HG02642 (cell line): ENCODE measurements around the gene BAAT.

Source experiments
- ATAC-seq: cut with Tn5 transposase; IDR thresholded peaks from one replicate; pipeline ENCODE4 v1.9.1; 2021; ENCODE audit warnings: mild to moderate bottlenecking; ENCODE audit not compliant: unreplicated experiment, poor library complexity

BAAT gene

DNA sequence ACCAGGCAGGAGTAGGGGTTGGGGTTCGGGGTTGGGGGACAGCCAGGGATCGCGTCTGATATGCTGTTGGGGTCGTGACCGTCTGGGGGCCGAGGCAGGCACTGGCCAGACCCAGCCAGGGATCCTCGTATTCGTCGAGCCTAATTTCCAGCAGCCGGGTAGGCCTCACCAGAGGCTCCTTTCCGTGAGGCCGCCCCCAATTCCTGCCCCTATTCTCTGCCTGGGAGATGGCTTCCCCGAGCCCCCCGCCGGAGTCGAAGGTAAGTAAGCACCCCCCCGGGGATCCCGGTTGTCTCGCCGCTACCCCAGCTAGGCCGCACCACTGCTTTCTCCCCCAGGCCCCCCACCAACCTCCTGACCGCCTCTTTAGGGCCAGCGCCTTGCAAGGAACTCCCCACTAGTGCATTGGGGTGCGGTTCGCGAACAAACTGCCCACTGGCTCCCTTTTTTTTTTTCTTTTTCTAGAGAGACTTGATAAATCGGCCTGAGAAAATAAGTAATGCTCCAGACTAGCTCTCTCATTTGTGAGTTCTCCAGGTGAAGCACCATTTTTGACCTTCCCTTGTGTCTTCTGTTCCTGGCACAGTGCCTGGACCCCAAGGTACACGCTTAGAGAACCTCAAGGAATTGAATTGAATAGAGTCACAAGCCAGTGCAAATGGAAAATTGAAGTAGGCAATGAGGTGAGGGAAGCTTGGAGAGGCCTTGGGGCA, 14.3 kb upstream of the BAAT start:
- ATAC-seq: peak; percentile 12

DNA sequence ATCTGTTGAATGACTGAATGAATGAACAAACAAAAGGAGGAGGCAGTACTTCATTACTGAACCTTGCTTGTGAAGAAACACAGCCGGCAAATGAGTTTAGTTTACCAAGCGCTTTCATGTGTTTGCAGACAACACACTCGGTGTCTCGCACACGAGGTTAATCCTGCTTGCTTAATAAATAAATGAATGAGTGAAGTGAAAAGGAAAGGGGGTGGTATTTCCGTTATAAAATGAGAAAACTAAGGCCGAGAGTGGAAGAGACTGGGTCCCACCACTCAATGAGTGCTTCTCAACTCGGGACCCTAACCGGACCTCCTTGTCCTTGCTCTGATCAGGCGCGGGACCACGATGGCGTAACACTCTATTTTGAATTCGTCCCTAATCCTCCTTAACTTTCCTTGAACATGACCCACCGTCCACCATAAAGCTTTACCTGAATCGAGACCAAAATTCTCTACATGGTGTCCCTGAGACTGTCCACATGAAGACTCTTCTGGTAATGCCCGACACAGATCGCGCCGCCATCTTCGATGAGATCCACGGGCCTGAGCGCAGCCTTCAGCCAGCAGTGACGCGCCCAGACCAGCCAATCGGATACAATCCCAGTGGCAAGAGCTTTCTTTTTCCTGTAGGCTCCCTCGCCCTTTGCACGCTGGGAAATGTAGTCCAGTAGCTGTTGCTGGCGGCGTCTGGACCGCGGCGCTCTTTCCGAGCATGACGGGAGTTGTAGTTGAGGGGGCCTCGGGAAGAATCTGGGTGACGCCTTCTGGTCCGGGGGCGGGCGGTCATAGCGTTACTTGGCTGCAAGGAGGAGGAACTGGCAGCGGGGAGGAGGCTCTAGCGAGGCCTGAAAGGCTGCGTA, 13.5 kb upstream of the BAAT start, which contains the start of the genes MRPL50 and ZNF189:
Gene MRPL50 (minus strand): TSS at position 551 of the 862 bp plus-strand sequence. CDS start 26 bp downstream, at position 525.
Gene ZNF189 (plus strand): TSS at position 784 of the 862 bp plus-strand sequence. CDS start 306 bp downstream, outside the sequence.
- peak; percentile 98 for ATAC-seq

DNA sequence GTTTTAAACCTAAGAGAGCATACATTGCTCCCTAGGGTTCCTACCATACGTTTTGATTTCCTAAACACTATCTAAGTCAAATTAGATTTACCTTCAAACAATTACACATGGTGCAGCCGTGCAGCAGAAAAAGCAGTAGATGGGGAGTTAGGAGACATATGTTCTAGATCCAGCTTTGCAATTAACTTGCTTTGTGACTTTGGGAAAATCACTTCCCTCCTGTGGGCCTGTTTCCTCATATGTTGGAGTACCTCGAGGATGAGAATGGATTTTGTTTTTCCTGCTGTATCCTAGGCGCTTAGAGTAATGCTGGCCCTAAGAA, 12.9 kb upstream of the BAAT start:
- ATAC-seq: no peak

- no peak for ATAC-seq
Observed at GRCh38 chr9:101394687-101395086, 9.9 kb upstream of the BAAT start.

DNA sequence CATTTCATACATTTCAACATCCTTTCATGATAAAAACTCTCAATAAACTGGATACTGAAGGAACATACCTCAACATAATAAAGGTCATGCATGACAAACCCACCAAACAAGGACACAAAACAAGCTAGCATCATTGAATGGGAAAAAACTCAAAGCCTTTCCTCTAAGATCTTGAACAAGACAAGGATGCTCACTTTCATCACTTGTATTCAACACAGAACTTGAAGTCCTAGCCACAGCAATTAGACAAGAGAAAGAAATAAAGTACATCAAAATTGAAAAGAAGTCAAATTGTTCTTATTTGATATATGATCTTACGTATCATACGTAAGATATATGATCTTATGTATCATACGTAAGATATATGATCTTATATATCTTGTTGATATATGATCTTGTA, 8.3 kb upstream of the BAAT start:
- no peak for ATAC-seq

GRCh38 chr9:101388507-101388993, 3.7 kb upstream of the BAAT start:
- ATAC-seq: no peak

GRCh38 chr9:101387871-101388506, 3.2 kb upstream of the BAAT start:
- peak; percentile 76 for ATAC-seq

- ATAC-seq: no peak
Observed at GRCh38 chr9:101383361-101383760, 1.4 kb downstream of the BAAT start.

GRCh38 chr9:101381833-101382342, 2.9 kb downstream of the BAAT start:
- ATAC-seq: no peak

DNA sequence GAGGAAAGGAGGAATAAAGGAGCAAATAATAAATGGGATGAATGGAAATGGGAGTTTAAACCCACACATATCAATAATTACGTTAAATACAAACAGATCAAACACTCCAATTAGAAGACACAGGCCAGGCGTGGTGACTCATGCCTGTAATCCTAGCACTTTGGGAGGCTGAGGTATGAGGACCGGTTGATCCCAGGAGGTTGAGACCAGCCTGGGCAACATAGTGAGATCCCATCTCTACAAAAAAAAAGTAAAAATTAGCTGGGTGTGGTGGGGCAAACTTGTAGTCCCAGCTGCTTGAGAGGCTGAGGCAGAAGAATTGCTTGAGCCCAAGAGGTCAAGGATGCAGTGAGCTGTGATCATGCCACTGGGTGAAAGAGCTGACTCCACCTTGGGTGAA, 3.7 kb downstream of the BAAT start:
- ATAC-seq: no peak

DNA sequence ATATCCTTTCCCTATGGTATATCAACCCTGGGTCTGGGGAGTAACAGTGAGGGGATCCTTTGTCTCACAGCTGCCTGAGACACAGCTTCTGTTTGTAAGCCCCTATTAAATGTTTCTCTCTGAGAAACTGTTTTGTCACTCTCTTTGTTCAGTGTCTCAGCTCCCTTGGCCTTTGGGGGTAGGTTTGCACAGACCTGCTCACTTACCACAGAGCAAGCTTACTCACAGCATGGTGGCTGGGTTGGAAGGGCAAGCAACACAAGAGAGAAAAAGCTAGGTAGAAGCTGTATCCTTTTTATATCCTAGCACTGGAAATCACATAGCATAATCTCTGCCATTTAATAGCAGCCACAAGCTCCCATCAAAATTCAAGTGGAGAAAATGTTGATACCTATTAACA, 4.5 kb downstream of the BAAT start:
- no peak for ATAC-seq

GRCh38 chr9:101376111-101376848, 8.5 kb downstream of the BAAT start:
- no peak for ATAC-seq

- no peak for ATAC-seq
Observed at GRCh38 chr9:101375546-101375945, 9.3 kb downstream of the BAAT start.

DNA sequence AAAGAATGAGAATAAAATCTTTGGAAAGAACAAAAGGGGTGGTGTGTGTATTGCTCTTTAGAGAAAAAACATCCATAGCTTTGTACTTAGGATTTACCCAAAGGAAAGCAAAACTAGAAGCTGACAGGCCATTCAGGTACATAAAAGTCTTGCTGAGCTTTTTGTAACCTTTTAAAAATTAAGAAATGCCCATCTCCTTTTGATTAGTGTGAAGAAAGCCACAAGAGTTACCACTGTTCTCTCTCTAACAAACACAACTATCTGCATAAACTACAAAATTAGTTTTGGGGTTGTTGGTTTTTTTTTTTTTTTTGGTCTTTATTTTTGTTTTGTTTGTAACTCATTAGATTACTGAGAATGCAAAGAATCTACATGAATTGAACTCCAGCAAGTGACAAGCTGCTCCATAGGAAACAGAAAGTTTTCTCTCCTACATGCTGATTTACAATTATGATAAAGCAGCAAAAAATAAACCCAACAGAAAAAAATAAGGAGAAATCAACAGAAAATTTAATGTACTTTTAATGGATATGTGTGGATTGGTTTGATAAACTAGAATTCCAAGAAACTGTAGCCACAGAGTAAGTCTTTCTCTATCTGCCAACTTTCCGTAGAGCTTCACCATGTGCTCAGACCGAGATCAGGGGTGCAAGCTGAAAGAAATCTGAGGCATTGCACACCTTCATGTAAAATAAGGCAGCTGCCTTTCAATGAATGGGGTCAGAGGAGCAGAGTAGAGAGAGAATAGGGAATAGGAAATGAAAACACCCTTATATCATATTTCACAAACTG, 12.3 kb downstream of the BAAT start:
- ATAC-seq: no peak

- no peak for ATAC-seq
Observed at GRCh38 chr9:101371813-101372212, 13.0 kb downstream of the BAAT start.

DNA sequence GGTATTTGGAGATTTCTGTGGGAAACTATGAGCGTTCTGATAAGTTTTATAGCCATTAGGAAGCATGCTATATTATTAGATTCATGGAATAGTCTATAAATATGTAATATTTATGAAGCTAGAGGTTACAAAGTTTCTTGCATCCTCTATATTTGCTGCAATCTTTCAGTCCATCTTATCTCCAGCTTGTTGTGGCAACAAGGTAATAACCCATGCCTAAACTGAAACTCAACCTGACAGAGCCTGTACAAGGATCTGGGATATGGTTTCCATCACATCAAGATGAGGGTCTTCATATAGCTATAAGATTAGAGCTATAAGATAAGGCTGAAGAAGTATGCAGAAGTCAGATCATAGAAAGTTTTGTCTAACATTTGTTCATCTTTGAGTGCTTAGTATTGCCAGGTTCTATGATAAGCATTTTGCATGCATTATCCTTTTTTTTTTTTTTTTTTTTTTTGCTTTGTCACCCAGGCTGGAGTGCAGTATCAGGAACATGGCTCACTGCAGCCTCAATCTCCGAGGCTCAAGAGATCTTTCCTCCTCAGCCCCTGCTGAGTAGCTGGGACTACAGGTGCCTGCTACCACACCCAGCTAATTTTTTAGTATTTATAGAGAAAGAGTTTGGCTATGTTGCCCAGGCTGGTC, 14.8 kb downstream of the BAAT start:
- ATAC-seq: no peak

DNA sequence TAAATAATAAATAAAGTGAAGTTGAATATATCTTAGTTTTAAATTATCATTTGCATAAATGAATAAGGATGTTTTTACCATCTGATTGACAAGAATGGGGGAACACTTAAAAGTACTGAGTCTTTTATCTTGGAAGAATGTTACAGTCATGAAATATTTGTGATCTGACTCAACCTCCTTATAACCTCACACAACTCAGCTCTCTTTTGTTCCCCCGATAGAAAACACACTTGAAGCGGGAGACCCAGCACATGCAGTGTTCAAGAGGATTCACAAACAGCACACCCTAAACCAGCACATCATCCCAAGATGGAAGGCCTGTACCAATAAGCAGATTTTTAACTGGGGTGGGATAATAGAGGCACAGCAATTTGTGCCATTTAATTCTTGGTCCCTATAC, 15.5 kb downstream of the BAAT start:
- ATAC-seq: no peak

- ATAC-seq: no peak
Observed at GRCh38 chr9:101367323-101367722, 17.5 kb downstream of the BAAT start.
